Fibroblast of skin of abdomen (primary cell): ENCODE results near the gene DYNC1H1.

Experiments
- DNase-seq: peaks from one replicate; pipeline ENCODE4 v3.0.0-alpha.2; 2013

DYNC1H1 gene

DNA sequence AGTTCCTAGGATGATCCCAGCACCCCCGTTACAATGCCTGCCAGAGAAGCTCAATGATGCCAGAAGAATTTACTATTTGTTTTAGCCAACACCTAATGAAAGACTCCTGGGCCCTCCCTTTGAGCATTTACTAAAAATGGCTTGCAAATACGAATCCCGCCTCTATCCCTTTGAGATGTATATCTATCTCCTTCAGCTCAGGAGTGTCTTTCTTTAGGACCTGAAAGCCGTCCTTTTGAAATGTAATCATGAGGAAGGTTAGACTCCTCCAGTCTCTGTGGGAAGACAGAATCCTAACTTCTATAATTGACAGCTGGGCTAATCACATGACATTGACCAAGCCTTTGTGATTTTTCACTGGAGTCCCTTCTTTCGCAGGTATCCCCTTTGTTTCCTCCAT, 19.2 kb upstream of the DYNC1H1 start:
- no peak for DNase-seq

DNA sequence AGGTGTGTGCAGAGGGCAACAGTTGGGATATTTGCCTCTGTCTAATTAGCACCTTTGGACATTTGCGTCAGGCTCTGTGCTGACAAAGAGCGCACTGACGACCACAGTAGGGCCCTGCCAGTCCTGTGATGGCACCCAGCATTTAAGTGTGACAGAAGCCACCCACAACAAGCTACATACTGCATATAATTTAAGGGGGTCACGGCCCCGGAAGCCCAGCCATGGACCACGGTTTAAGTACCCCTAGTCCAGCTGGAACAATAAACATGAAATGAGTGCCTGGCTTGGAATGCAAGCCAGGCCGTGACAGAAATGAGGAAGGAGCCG, 16.8 kb upstream of the DYNC1H1 start:
- no peak for DNase-seq

DNA sequence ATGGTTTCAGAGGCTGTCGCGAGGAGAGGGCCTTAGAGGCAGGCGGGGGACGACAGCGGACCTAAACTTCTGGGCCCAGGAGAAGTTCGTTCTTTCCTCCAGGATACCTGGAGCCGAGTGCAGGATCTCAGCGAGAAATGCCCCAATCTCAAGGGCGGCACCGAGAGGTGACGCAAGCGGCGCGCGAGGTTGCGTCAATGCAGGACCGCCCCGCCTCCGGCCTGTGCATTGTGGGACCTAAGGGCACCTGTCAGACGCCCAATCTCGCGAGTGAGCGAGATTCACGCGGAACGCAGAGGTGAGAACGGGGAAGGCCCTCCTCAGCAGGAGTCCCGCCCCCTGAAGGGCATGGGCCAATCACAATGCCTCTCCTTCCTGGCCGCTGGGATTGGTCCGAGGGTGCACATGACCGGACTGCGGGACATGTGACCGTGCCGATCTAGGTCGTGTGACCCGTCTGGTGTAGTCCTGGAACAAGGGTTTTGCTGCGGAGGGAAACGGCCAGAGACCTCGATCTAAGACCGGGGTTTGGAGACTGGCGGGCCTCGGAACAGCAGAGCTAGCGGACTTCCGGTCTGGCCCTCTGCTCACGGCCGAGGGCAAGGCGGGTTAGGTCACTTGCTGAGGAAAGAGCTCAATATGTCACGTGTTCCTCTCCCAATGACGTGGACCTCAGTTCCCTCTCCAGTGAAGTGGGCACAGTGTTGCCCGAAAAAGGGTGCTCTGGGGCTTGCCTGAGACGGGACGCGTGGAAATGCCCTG, 16.3 kb upstream of the DYNC1H1 start:
- DNase-seq, result peak; percentile 100

DNA sequence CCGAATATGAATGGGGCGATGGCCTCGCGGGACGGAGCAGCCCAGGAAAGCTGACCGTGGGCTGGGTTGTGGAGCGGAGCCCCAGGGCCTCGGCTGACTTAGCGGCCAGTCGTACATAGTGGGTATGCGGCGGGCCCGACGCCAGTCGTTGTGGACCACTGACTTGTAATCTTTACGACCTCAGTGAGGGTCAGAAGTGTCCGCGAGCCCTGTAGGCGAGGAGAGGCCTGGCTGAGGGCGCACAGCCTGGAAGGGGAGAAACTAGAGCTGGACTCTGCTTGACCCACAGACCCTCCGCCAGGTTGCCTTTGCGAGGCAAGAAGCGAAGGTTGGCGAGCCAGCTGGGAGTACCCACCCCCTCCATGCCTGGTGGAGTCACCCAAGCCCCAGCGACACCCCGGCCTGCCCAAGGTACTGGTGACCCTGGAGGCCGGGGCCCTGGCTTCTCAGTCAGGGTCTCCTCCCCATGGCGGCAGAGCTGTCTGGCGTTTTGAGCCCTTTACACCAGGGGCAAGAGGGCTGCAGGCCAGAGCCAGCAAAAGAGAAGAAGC, 15.6 kb upstream of the DYNC1H1 start:
- DNase-seq, result no peak

DNA sequence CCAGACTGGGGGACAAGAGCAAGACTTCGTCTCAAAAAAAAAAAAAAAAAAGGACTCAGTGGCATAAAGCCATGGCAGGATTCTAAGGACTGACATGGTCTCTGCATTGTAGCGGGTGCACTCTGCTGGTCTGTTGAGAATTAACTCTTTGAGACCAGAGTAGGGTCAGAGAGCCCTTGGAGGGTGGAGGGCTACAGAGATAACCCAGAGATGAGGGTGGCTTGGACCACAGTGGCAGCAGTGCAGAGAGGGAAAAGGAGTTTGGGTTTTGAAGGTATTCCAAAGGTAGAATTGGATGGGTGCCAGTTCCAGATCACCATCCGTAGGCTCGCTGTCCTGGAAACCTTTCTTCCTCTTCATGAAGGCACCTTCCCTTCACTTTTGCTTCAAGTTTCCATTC, 14.3 kb upstream of the DYNC1H1 start:
- no peak for DNase-seq

DNA sequence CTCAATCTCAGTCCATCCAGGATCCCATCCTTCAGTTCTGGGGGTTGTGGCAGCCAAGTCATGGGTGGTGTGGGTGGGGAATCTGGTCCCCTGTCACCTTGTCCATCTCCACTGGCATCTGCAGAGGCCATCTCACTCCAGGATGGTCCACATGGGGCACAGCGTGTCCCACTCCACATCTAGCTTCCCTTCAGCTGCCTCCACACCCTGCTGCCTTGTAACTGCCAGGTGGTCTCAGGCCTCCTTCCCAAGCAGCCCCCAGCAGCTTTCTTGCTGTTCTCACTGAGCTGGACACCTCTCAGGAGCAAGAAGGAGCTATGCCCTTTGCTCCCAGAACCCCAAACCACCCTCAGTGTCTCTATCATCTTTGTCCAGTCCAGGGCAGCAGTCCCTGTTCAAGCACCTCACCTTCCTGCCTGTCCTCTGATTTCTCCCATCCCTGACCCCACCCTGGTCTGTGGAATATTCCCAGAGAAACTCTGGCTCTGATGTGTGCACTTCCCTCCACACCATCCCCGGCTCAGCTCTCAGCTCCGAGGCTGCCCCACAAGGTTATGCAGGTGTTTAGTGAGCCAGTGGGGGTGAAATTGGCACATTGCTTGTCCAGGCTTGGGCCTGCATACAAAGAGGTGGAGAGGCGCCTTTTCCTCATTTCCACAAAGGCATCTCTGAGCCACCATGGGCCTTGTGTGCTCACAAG, 13.7 kb upstream of the DYNC1H1 start:
- DNase-seq, result no peak

DNA sequence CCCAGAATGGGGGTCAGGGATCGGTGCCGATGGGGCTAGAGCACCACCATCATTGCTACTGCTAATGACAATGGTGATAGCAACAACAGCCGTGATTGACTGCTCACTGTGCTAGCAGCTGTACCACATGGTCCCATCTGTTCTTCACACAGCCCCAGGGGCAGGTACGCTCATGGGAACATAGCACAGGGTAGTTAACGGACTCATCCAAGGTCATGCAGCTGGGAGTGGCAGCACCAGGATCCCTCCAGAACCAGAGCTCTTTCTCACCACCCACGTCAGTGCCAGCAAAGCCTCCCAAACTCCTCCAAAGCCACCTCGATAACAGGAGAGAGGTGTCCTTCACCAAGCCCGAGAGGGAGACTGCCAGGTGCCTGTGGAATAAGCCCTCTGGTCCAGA, 11.2 kb upstream of the DYNC1H1 start:
- no peak for DNase-seq

DNA sequence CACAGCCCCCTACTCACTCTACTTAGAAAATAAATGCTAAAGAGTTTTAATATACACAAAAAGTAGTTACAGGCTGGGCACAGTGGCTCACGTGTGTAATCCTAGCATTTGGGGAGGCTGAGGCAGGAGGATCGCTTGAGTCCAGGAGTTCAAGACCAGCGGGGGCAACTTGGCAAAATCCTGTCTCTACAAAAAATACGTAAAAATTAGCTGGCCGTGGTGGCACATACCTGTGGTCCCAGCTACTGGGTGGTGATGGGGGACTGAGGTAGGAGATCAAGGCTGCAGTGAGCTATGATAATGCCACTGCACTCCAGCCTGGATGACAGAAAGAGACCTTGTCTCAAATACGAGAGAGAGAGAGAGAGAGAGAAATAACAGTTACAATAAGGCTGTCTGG, 9.9 kb upstream of the DYNC1H1 start:
- no peak for DNase-seq

DNA sequence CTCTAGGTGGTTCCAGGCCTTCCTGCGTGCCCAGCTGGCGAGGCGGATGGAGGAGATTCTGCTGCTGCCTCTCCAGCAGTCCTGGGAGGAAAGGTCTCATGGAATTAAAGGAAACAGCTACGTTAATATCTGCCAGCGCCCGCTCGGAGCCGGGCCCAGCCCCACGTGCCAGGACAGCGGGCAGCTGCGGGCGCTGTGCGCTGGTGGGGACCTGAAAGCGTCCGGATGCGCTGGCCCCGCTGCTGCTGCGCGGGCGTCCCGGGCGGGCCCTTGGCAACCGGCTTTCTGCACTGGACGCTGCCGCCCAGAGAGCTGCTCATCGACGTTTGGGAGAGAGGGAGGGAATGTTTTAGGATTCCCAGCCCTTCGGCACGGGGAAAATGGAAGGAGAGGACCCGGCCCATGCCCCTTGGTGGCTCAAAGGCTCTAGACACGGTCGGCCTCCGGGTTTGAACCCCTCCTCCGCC, 8.6 kb upstream of the DYNC1H1 start:
- no peak for DNase-seq

DNA sequence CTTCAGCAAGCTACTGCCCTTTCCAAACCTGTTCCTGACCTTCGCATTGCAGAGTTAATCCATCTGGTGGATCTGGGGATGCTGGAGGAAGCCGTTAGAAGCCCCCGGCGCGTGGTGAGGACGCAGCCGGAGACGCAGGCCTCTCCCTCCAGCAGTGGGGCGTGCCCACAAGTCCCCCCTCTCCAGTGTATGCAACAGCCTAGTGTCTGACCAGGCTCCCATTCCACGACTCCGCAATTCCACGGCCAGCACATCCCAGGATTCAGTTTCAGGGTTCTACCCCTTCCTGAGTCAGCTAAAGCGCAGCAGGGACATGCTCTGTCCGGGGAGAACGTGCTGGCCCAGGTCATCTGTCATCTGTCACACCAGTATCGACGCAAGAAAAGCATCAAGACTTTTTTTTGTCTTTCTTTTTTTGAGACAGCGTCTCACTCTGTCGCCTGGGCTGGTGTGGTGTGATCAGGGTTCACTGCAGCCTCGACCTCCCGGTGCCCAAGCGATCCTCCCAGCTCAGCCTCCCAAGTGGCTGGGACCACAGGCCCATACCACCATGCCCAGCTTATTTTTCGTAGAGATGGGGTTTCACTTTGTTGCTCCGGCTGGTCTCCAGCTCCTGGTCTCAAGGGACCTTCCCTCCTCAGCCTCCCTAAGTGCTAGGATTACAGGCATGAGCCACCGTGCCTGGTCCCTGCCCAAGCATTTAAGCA, 8.0 kb upstream of the DYNC1H1 start:
- DNase-seq, result no peak

DNA sequence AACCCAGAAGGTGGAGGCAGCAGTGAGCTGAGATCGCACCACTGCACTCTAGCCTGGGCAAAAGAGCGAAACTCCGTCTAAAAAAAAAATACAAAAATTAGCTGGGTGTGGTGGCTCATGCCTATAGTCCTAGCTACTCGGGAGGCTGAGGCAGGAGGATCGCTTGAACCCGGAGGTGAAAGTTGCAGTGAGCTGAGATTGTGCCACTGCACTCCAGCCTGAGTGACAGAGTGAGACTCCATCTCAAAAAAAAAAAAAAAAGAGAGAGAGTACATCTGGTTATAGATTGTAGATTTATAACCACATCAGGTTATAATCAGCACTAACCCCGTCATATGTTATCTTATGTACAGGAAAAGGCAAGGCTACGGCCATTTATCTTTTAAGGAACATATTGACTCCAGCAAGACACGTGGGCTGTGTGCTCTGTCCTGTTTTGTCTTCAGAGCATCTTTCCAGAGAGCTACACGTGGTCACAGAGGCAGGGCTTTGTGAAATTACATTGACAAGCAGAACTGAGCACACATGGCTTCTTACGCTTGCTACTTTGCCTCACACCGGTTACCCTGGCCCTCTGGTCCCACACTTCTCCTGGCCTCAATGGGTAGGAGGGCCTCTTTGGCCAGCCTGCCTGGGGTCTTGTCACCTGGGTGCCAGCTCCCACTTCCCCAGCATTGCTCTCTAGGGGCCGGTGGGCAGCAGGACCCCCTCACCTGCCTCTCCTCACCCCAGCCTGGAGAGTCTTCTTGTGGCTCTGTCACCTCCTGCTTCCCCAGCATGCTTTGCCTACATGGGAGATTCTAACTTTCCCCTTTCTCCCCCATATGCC, 6.8 kb upstream of the DYNC1H1 start:
- no peak for DNase-seq

DNA sequence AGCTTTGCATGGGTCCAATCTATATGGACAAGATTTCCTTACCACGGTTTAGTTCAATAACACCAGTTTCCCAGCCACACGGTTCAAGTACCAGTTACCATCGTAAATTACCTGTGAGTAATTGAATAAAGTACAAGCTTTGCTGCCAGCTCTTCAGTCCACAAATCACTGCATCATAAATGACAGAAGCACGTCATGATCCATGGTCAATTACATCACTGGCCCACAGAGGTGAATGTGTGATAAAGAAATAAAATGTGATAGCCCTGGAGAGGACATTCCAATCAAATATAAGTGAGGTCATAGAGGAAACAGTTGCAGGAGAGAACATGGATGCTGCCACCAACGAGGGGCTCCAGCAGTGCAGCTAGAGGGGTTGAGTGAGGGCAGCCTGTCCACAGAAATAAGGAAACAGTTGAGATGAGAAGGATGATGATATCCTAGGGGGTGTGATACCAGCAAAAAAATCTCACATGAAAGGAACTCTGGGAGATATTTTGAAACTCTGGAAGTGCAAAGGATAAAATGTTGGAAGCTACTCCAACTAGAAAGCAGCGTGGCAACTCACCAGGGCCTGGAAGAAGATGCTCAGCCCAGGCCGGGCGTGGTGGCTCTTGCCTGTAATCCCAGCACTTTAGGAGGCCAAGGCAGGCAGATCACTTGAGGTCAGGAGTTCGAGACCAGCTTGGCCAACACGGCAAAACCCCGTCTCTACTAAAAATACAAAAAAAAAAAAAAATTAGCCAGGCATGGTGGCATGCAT, 5.8 kb upstream of the DYNC1H1 start:
- no peak for DNase-seq

DNA sequence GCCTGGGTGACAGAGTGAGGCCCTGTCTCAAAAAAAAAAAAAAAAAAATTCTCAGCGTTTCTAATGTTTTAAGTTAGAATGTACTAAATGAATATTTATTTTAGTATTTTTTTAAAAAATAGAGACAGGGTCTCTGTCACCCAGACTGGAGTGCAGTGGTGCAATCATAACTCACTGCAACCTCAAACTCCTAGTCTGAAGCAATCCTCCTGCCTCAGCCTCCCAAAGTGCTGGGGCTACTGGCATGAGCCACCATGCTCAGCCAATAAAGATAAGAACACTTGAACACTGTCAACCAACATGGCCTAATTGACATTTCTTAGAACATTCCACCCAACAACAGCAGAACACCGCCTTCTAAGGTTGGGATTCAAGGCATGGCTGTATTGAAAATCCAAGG, 5.1 kb upstream of the DYNC1H1 start:
- DNase-seq, result no peak

DNA sequence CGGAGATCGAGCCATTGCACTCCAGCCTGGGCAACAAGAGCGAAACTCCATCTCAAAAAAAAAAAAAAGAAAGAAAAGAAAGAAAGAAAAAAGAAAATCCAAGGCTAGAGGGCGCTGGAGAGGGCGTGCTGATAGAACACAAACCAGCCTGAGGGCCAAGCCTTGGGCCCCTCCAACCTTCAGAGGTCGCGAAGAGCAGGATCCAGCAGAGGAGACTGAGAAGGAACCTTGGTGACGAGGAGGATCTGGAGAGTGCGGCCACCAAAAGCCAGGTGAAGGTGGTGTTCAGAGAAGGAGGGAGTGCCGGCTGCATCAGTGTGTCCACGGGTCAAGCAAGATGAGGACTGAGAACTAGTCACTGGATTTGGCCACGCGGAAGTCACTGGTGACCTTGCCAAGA, 4.1 kb upstream of the DYNC1H1 start:
- no peak for DNase-seq

DNA sequence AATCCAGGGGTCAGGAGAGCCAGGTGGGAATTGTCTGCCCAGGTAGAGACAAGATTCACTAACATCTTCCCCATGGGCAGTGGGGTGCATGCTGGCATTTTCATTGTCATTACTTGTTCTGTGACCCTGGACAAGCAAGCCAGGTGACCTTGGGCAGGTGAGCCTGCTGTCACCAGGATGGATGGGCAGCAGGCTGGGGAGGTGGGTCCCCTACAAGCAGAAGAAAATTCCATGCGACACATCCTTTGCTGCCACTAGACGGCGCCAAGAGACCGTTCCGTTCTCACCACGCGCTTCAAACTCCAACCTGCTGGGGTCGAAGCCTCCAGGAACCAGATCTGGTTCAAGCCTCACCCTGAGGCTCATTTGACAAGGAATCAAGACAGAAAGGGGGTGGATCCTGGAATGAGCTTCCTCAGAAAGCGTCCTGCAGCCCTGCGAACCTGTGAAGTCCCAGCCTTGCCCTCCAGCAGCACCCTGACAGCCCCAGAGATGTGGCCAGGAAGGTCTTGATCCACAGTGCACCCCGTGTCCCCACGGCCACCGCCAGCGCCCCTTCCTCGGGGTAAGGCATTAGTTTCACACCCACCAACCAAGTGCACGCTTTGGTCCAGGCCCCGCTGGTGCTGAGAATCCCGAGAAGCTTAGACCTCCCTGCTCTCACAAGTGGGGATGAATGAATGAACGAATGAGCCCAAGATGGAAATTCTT, 3.2 kb upstream of the DYNC1H1 start:
- peak; percentile 77 for DNase-seq

DNA sequence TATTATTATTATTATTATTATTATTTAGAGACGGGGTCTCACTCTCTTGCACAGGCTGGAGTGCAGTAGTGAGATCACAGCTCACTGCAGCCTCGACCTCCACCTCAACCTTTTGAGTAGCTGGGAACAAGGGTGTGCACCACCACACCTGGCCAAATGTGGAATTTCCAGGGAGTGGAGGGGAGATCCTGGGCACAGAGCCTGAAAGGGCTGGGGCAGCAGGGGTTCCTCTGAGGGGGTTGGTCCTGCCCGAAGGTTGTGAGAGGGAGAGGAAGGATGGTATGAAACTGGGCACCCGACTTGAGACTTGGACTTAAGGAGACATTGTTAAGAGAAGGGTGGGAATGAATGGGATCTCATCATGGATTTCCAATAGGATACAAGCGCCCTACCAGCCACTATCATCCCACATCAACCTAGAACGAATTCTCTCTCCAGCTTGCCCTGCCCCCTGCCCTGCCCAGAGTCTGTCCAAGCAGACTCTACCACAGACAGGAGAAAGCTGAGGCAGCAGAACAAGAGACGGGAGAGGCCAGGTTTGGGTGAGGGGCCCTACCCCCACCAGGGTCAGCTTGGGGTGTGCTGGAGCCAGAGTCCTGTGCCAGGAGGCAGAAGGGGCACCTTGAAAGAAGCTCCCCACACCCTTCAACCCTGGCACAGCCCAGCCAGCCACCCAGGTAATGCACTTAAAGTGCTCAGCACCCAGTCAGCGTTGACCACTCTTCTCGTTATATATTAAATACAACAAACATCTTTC, 2.4 kb upstream of the DYNC1H1 start:
- no peak for DNase-seq

DNA sequence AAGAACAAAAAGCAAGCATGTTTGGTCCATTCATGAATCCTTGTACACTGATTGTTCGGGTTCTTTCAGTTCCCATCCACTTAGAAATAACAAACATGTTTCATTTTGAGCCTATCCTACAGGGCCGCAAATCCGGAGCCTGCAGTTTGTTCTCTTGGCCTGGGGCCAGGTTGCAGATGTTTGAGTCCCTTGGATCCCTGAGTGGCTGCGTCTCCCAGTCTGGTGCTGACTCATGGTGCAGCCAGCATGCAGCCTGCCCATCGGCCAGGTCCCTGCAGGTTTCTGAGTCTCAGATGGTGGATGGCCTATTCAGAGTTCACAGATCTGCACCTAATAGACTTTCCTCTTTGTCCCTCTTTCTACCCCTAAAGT, 1.9 kb upstream of the DYNC1H1 start:
- peak; percentile 91 for DNase-seq

DNA sequence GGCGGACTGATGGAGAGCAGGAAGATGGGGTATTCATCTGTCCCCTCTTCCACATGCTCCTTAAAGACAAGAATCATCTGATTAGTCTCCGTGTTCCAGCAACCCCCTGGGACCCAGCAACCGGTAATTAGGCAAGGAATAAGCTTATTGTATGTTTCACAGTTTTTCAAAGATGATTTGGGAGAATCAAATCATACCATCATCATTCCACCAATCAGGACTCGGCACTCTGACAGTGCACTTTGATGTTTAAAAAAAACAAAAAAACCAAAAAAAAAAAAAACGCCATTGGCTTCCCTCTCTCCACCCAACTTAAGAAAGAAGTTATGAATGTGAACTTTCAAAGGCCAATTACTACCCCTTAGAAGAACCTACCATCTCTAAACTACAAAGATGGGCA, 1.3 kb upstream of the DYNC1H1 start:
- DNase-seq, result no peak

DNA sequence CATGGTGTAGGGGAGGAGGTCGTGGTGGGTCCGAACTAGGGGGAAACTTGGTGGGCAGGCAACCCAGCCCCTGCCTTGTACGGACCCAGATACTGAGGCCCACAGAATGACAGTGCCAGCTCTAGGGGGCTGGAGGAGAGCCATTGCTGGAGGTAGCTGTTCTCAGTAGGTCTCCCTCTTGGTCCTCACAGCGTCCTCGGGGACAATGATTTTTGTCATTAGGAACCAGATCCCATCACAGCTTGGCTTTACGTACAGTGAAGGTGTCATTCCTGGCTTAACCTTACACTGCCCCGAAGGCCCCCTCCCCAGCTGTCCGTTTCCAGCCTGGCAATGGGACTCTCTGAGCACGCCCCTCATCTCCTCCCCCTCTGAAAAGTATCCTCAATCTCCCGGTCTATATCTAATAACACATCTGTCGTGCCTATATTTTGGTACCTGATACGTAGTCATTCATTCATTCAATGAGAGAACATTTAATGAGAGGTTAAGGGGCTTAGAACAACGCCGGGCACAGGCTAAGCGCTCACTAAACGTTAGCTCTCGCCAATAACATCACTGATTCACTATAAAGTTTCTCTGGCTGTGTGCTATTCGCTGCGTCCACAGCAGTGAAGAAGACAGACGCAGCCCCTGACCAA, 597 bp upstream of the DYNC1H1 start:
- DNase-seq, result no peak

DNA sequence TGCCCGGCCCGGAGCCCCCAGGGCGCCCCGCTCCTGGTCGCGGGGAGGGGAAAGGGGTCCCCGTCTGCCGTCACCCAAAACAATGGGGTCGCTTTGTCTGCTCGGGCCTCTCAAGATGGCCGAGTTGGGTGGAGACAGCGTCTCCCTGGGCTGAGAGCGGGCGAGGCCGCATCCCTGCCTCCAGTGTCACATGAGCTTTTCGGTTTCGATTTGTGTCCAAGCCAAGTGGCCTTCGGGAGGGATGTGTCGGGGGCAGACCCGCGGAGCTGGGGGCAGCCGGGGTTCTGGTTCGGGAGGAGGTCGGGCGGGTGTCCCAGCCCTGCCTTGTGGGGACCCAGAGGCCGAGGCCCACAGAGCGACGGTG, 790 bp downstream of the DYNC1H1 start:
- peak; percentile 41 for DNase-seq
